Stimulated activated CD4-positive, alpha-beta T cell treated with anti-CD3 and anti-CD28 coated beads, Interleukin-4, amount 100 ng/mL, for 48 hours (primary cell): ENCODE measurements around the gene GSE1.
A peak's percentile ranks its signal among the peaks of the same experiment; 100 is the strongest.

Experiments
- DNase-seq, 2 donors: peaks; one replicate each; pipeline ENCODE4 v3.0.0-alpha.2; 2020; ENCODE audit warnings: low read depth in 2 of 2

Gene GSE1

DNA sequence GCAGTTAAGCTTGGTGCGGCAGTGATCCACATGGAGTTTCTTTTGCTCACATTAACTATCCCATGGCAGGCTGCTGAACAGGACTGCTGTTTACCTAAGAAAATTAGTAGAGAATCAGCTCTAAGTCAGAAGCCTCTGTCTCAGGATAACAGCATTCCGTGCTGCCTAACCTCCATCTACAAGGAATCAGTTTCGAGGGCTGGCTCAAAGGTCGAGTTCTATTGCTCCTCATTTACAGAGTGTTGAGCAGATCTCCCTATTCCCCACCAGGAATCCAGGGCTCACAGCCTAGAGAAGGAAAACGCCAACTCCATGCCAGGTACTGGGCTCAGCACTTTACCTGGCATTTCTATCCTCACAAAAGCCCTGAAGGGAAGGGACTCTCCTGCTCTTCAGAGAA lies 65.7 kb downstream of the GSE1 start:
- DNase-seq, result no peak

DNA sequence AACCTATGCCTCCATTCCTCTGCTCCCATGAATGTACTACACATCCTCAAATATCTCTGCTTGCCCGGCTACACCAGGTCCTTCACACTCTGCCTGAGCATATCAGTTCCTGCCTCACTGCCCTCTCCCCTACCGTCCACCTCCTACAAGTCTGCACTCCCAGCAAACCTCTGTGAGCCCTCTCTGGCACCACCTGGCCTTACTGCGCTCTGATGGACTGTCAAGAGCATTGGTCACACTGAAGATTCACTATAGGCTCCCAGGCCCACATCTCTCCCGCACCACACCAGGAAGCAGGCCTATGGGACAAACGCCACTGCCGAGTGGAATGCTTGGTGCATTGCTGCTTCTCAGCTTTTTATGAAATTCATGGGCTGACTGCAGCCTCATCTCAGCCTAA lies 66.7 kb downstream of the GSE1 start:
- DNase-seq, result no peak

DNA sequence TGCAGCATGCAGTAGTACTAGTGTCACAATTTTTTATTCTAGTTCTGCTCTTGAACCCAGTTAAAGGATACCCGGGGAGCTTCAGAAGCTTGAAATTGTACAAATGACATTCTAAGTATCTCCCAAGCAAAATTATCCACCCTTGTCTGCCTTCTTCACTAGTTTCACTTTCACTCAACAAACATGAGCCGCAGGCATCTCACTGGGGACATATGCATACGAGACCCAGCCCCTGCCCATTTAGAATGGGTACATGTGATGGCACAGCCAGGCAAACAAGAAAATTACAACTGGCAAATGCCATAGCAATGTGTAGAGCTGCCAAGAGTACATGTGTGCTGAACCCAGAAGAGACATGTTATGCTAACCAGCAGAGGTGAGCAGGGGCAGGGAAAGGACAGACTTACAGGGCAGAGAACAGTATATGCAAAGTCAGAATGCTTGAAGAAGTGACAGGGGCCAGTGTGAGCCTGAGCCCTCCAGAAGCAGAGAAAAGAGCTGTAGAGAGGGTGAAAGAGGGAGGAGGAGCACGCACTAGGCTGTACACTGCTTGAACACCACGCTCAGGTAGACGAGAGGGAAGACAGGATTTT lies 67.3 kb downstream of the GSE1 start:
- no peak for DNase-seq

DNA sequence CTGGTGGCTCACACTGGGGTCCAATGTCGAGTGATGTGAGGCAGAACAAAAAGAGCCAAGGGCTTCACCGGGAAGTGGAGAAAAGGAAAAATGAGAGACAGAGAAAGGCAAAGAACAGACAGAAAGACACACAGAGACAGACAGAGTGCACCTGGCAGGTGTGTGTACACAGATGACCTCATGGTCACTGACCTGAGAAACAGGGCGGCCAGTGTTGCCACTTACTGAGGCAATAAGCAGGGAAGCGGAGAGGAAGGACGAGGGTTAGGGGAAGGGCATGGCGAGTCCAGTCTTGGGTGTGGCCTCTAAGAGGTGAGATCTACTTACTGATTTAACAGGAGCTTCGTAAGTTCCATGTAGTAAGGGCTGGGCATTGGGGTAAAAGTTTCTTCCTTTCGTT lies 68.1 kb downstream of the GSE1 start:
- no peak for DNase-seq

DNA sequence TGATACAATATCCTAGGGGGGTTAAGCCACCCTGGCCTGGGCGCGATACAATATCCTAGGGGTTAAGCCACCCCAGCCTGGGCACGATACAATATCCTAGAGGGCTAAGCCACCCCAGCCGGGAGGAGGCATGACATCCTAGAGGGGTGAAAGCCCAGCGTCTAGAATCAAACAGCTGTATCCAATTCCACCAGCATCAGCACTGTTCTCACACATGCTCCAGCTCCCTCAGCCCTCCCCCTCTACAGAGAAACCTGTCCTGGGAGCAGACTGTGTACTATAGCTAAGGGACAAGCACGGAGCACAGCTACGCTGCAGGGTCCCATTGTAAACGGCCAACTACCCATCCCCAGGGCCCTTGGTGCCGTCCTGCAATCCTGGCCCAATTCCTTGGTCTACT lies 69.4 kb downstream of the GSE1 start:
- no peak for DNase-seq

DNA sequence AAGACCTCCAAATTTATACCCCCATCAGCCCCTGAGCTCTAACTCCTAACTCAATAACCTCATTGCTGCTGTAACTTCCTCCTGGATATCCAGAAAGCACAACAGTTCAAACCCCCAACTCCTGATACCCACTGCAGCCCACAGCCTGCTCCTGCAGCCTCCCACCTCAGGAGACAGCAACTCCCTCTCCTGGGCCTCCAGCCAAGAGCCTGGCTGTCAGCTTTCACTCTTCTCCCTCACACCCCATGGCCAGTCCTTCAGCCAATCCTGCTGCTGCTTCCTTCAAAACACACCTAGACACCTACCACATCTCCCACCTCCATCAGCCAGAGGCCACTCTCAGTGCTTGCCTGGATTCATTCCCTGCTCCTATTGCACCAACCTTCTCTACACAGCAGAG lies 70.2 kb downstream of the GSE1 start:
- DNase-seq, result no peak

DNA sequence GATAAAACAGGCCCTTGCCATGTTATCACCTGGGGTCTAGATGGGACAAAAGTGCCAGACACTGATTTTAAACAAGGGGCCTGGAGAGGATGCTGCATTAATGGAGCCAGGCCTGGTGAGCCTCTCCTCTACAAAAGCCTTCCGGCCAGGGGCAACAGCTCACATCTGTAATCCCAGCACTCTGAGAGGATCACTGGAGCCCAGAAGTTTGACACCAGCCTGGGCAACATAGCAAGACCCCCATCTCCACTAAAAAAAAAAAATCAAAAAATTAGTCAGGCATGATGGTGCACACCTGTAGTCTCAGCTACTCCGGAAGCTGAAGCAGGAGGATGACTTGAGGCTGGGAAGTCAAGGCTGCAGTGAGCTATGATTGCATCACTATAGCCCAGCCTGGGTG lies 72.1 kb downstream of the GSE1 start:
- DNase-seq, result no peak

DNA sequence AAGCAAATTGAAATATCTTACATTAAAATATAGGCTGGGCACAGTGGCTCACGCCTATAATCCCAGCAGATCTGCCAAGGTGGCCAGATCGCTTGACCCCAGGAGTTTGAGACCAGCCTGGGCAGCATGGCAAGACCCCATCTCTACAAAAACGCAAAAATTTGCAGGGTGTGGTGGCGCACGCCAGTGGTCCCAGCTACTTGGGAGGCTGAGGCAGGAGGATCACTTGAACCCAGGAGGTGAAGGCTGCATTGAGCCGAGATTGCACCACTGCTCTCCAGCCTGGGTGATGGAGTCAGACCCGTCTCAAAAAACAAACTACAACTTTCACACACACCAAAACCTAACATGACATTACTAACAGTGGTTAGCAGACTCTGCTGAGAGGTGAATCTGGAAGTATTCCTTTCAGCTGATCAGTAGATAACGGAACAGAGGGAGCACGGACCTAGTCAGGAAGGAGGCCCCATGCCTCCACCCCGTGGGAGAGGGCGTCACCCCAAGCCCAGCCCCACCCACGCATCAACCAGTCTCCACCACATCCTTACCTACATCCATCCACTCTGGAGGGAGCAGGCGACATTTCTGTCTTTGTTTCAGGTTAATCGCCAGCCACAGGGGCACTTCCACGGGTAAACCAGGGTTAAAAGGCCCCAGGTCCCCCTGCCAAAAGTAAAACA lies 73.9 kb downstream of the GSE1 start:
- DNase-seq, result peak in 1 of 2 donors; percentile 21

DNA sequence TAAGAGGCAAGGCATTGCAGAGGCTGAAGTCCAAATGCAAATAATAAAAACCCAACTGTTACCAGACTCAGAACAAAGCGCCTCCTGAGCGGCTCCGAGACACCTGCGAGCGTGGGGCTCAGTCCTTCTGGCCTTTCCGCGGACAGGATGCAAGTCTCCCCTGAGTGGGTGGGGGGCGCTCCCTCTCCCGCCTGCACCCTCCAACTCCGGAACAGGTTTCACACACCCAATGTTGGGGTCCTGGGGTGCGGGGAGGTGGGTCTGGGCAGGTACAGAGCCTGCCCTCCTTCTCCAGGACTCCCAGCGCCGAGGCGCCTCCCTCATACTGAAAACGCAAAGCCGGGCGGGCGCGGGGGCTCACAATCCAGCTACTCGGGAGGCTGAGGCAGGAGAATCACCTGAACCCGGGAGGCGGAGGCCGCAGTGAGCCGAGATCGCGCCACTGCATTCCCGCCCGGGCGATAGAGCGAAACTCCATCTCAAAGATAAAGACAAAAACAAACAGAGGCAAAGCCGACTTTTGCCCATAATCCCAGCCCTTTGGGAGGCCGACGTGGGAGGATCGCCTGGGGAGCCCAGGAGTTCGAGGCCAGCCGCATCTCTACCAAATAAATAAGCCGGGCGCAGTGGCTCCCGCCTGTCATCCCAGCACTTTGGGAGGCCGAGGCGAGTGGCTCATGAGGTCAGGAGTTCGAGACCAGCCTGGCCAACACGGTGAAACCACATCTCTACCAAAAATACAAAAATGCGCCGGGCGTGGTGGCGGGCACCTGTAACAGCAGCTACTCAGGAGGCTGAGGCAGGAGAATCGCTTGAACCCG lies 74.7 kb downstream of the GSE1 start:
- DNase-seq, result peak in 1 of 2 donors; percentile 10

DNA sequence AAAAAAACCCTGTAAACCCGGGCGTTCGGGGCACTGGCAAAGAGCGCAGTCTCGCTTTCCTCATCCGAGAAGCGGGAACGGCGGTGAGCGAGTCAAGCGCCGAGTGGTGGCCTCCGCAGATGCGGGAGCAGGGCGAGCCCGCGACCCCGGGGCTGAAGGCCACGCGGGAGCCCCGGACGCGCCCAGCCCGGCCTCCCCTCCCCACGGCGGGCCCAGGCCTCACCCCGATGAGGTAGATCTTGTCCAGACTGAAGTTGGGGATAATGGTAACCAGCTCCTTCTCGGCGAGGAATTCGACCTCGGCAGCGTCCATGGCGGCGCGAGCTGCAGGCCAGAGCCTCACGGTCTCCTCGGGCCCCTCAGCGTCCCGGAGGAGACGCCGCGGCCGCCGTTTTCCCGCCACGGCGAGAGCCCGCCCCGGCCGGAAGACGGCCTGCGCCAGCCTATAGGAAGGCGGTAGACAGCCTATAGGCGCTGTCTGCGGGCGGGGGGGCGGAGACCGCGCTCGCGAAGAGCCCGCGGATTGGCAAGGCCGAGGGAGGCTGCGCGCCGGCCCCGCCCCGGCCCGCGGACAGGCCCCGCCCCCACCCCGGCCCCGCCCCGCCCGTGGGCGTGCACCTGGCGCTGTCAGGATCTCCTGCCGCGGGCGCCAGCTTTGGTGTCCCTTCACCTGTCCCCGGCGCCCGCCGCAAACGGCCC lies 75.6 kb downstream of the GSE1 start, which contains the start of gene GINS2:
GINS2 (minus strand) TSS at position 369 of the 699 bp plus-strand sequence; CDS start at position 313, 56 bp downstream.
- DNase-seq, result peak; percentile 87 to 91

DNA sequence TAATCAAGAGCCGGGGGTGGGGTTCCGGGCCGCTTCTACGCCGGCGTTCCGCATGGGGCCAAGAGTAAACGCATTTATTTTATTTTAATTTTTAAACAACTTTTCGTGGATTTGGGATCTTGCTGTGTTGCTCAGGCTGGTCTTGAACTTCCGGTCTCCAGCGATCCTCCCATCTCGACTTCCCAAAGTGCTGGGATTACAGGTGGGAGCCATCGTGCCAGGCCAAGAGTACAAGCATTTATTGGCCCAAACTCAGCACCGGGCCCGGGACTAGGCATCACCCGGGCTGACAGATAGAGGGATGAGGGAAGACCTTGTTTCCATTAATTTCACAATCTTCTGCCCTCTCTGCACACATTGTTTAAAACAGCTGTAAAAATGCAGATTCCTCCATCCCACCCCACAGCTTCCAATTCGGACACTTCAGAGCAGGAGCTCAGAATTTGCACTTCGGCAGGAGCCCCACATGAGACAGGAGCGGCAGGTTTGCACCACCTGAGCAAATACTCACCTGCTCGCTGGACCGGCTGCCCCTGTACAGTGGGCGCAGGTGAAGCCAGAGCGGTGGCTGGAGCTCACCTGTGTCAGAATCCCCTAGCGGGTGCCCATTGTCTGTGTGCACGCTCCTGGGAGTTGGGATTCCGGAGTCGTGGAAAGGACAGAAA lies 76.3 kb downstream of the GSE1 start:
- no peak for DNase-seq

DNA sequence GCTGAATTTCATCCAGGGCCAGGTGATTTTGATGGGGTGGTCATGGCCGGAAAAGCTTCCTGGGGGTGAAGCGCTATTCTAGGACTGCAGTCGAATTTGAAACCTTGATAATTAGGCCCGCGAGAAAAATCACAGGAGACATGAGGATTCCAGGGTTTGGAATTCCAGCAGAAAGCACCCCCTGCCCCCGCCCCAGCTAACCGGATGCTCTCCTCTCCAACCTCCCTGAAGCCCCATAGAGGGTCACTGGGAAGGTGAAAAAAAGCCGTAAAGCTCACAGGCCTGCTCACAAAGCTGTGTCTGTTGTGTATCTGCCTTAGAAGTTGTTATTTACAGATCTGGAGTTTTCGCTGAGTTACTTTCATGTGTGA lies 76.8 kb downstream of the GSE1 start:
- DNase-seq, result no peak

DNA sequence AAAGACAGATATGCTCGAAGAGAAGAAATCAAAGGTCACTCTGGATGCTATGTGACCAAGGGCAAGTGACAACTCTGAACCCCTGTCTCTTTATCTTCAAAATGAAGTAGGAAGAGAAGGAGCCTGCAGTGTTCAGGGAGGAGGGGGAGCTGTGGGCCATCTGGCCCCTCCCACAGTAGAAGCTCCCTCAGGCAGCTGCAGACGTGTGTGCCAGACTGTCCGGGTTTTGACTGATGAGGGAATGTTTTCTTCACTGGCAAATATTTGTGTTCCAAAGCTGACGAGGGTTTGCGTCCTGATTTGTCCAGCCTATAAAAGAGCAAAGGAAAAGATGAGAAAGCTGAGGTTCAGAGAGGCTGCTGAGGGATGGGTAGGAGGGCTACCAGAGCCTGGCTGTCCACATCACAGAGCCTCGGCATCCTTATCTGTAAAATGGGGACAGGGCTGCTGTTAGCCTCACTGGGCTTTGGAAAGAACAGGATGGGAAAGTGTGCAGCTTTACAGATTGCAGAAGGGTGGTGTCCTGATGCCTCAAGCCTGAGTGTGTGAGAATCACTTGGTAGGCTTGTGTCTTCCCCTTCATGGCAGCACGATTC lies 77.4 kb downstream of the GSE1 start:
- no peak for DNase-seq

DNA sequence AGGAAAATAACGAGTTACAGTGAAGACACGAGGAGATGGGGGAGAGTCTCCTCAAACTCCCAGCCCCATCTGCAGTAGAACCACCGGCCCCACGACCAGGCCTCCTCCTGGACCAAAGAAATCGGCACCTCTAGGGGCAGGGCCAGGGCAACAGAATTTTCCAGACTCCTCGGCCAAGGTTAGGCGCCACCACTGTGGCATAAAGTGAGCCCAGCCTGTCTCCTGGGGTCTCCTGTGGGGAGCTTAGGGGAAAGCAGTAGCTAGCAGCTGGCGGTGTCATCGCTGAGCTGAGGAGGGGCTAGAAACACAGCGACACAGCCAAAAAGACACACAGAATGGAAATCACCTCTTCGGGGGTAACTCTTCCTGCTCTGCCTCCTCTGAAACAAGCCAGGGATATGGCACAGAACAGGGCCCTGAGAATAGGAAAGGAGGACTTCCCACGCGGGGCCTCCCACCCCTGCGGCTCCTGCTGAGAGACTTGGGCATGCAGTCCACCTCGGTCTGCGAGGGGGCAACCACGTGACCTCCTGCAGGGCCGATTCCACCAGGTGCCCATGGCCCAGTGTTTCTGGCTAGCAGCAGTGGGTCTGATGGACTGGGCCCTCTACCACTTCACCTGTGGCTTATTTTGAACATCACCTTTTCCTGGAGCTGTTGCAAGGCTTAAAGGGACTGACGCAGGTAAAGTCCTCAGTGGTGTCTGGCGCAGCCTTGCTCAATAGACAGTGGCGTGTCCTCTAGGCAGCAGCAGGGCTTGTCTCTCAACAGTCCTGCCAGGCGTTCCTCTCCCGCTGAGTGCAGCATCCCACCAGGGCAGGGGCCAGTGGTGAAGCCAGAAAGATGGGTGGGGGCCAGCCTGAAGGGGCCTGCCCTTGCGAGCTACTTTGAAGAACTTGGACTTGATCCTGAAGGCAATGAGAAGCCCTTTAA lies 82.3 kb downstream of the GSE1 start:
- DNase-seq, result no peak

DNA sequence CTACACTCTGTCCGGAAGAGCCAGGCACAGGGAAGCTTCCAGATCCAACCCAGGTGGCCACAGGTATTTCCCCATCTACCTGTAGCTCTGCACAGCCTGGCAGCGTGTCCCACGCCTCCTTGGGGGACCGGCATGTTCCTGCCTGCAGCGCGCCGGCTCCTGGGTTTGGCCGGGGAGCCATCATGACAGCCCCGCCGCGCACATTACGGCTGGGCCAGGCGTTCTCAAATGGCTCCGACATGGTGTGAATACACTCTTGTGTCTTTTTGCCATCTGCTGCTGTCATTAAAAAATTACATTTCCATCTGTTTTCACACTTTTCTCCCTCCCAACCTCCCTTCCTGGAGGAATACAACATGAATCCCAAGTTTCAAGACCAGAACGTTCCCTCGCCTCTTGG lies 83.7 kb downstream of the GSE1 start:
- no peak for DNase-seq

DNA sequence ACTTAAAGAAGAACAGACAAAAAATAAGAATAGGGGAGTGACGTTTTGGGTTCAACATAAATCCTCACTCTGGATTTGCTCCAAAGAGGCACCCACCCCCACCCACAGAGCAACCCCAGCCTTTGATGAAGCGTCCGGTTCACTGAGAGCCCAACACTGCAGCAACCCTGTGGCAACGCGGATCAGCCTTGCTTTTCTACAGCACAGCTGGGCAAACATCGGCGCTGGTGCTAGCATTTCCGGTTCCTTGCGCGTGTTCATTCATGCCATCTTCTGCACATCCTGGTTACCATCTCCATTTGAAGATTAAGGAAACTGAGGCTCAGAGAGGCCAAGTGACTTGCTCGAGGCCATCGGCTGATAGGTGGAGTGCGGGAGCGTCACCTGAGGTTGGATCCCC lies 84.3 kb downstream of the GSE1 start:
- DNase-seq, result no peak

DNA sequence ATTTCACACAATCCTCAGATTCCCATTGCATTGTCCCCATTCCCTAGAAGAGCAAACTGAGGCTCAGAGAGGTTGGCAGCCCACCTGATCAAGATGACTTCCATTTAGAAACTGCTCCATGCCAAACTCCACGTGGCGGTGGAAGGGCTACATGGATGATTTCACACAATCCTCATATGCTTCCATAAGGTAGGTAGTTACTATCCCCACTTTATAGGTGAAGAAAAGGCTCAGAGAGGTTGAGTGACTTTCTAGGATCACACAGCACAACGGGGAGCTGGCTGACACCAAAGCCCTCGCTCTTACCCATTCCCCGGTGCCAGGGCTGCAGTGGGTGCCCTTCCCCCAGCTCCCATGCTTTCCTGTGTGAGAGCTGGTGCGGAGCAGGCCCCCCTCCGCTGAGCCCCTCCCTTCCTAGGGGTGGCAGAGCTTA lies 85.4 kb downstream of the GSE1 start:
- DNase-seq, result no peak

DNA sequence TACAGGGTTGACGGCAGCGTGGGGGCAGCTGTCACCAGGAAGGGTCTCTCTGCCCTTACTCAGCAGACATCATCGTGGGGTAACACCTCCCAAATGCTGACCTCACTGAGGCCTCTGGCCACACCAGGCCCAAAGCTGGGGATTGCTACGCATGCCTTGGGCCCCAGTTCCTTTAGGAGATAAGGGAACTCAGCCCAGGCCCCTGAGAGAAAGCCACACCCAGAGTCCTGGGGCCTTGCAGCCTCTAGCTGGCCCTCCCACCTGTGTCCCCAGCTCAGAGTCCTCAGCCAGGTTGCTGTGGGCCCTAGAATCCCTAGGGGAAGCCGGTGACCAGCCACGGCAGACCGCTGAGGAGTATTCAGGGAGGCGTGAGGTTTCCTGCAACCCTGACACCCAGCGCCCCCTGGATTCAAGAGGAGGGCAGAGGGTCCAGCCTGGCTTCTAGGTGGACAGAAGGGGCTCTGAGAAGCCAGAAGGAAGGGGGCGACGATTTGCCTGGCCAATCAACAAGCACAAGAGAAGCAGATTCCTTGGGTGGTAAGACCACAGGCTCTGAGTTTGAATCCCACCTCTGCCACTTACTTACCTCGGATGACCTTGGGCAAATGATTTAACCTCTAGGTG lies 85.9 kb downstream of the GSE1 start:
- DNase-seq, result no peak

DNA sequence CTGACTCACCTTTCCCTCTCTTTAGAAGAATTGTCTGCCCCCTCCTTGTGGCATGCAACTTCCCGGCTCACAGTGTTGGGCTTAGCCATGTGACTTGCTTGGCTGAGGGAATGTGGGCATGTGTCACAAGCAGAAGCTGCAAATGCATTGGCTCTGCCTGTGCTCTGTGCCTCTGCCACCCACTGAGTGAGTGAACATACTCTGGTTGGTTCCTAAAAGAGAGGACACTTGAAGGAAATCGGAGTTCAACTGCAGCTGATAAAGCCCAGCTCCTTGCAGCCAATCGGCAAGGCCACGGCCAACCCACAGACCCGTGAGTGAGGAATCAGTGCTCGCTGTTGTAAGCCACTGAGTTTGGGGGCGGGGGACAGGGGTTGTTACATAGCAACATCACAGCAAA lies 86.5 kb downstream of the GSE1 start:
- no peak for DNase-seq

DNA sequence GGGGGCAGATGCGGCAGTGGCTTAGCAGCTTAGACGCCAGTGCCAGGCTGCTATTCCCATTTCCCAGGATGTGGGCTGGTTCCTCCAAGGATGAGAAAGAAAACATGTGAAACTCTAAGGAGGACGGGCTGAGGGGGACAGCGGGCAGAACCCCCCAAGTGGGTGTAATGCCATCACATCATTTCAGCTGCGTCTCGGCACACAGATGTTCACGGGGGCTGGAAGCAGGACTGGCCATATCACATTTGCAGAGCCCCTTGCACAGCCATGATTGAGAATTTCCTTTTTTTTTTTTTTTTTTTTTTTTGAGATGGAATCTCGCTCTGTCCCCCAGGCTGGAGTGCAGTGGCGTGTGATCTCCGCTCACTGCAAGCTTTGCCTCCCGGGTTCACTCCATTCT lies 90.9 kb downstream of the GSE1 start:
- DNase-seq, result no peak
